Coronary artery (tissue), 2 donors: ENCODE data around the gene DEAF1.

ENCODE experiments used
- DNase-seq: peaks from one replicate; pipeline ENCODE4 v3.0.0-alpha.2; 2017; ENCODE audit warnings: low spot score
- H3K27ac ChIP-seq, 2 donors: fragments of 200-600 bp; sonication (generic); one replicate each; pipeline ENCODE4 v1.5.1; 2016 to 2019
- H3K4me3 ChIP-seq: fragments of 200-600 bp; sonication (generic); 2 replicates; pipeline ENCODE4 v1.5.1; 2016; ENCODE audit warnings: mild to moderate bottlenecking, moderate library complexity
- CTCF ChIP-seq: fragments of 200-600 bp; sonication (generic); IDR thresholded peaks from one replicate; pipeline ENCODE4 v1.5.1; 2019; ENCODE audit warnings: antibody characterized with exemption

DEAF1 gene

GRCh38 chr11:706957-707816, 12.2 kb upstream of the DEAF1 start:
- Histone ChIP-seq H3K4me3 (peak overlapping the region; percentile 83), H3K27ac (peak overlapping the region; percentile 86)
- no peak for TF ChIP-seq CTCF
- DNase-seq = peak; percentile 73

GRCh38 chr11:706439-706956, 11.5 kb upstream of the DEAF1 start:
- no peak for TF ChIP-seq CTCF
- DNase-seq = no peak
- Histone ChIP-seq H3K4me3 (peak overlapping the region; percentile 83), H3K27ac (peak overlapping the region; percentile 86)

GRCh38 chr11:705646-706438, 10.8 kb upstream of the DEAF1 start, which contains the start of gene EPS8L2:
Gene EPS8L2 (plus strand): TSS chr11:706231. CDS start chr11:709408, 3,177 bp downstream.
- DNase-seq = no peak
- TF ChIP-seq CTCF = no peak
- peak within 1 kb of the TSS; percentile 86 for H3K27ac ChIP-seq
- peak within 1 kb of the TSS; percentile 83 for H3K4me3 ChIP-seq

GRCh38 chr11:704781-705645, 10.0 kb upstream of the DEAF1 start:
- Histone ChIP-seq H3K4me3 (peak overlapping the region; percentile 83), H3K27ac (peak overlapping the region; percentile 86)
- no peak for DNase-seq
- no peak for TF ChIP-seq CTCF

GRCh38 chr11:704228-704674, 9.2 kb upstream of the DEAF1 start:
- Histone ChIP-seq H3K4me3 (no peak overlapping the region), H3K27ac (peak overlapping the region in 1 of 2 donors; percentile 86)
- no peak for DNase-seq

More at GRCh38 chr11:704228-704674, 9.2 kb upstream of the DEAF1 start:
- TF ChIP-seq CTCF = no peak
